Progenitor cell of endocrine pancreas (in vitro differentiated cells): ENCODE measurements around the gene TMEM130. TPM values are rescaled to one million over a fixed set of nuclear protein-coding genes. Genes with fewer than 3 reads are reported as not detected.

Experiments
- DNase-seq: peaks from one replicate; pipeline ENCODE4 v3.0.0; 2021; ENCODE audit warnings: low spot score; ENCODE audit not compliant: unreplicated experiment
- H3K27ac Mint-ChIP-seq: 2 replicates; pipeline ENCODE4 v1.8.0; 2021; ENCODE audit warnings: mild to moderate bottlenecking, moderate library complexity, mixed read lengths
- H3K27me3 Mint-ChIP-seq: 2 replicates; pipeline ENCODE4 v1.8.0; 2021; ENCODE audit warnings: mixed read lengths
- H3K36me3 Mint-ChIP-seq: 2 replicates; pipeline ENCODE4 v1.8.0; 2022; ENCODE audit warnings: mixed read lengths; ENCODE audit not compliant: insufficient read depth
- H3K4me1 Mint-ChIP-seq: 2 replicates; pipeline ENCODE4 v1.8.0; 2021; ENCODE audit warnings: low read depth, mixed read lengths
- H3K4me3 Mint-ChIP-seq: 2 replicates; pipeline ENCODE4 v1.8.0; 2021; ENCODE audit warnings: low read depth, mild to moderate bottlenecking, moderate library complexity, mixed read lengths
- H3K9me3 Mint-ChIP-seq: 2 replicates; pipeline ENCODE4 v1.8.0; 2021; ENCODE audit warnings: low read depth, mixed read lengths
- CTCF ChIP-seq: fragments of 200-600 bp; sonication (generic); IDR thresholded peaks from one replicate; pipeline ENCODE4 v1.5.0; 2021; ENCODE audit warnings: antibody characterized with exemption, mild to moderate bottlenecking; ENCODE audit not compliant: unreplicated experiment
- total RNA-seq: library from RNA; stranded (reverse); gene quantifications from 2 replicates; pipeline ENCODE4 v1.2.1, GENCODE V29; 2021

The TMEM130 gene
- total RNA-seq, 1 donor from 2014 or later, result 0.60 TPM

GRCh38 chr7:98884416-98884815 lies 14.6 kb upstream of the TMEM130 start:
- Mint-ChIP-seq H3K36me3 (peaks cover 17% of the 10 kb centered on the region), H3K27ac (no peak overlapping the region), H3K4me3 (no peak overlapping the region), H3K4me1 (peaks cover 5% of the 10 kb centered on the region), H3K9me3 (no peaks in the 10 kb centered on the region), H3K27me3 (no peaks in the 10 kb centered on the region)
- DNase-seq, result no peak
- no peak for TF ChIP-seq CTCF

GRCh38 chr7:98881561-98882315 lies 11.9 kb upstream of the TMEM130 start:
- Mint-ChIP-seq H3K27me3 (no peaks in the 10 kb centered on the region), H3K36me3 (peaks cover 8% of the 10 kb centered on the region), H3K9me3 (no peaks in the 10 kb centered on the region), H3K27ac (no peak overlapping the region), H3K4me1 (peaks cover 9% of the 10 kb centered on the region), H3K4me3 (peak overlapping the region; percentile 24)
- no peak for TF ChIP-seq CTCF
- no peak for DNase-seq

GRCh38 chr7:98880485-98880884 lies 10.7 kb upstream of the TMEM130 start:
- peaks cover 9% of the 10 kb centered on the region for H3K4me1 Mint-ChIP-seq
- no peak for TF ChIP-seq CTCF
- H3K4me3 Mint-ChIP-seq, result peak overlapping the region; percentile 87

GRCh38 chr7:98879979-98880315 lies 10.1 kb upstream of the TMEM130 start:
- peaks cover 8% of the 10 kb centered on the region for H3K36me3 Mint-ChIP-seq
- H3K4me3 Mint-ChIP-seq, result peak overlapping the region; percentile 87
- peaks cover 3% of the 10 kb centered on the region for H3K27me3 Mint-ChIP-seq
- no peak for TF ChIP-seq CTCF
- H3K27ac Mint-ChIP-seq, result peak overlapping the region; percentile 92
- no peaks in the 10 kb centered on the region for H3K9me3 Mint-ChIP-seq
- H3K4me1 Mint-ChIP-seq, result peaks cover 9% of the 10 kb centered on the region
- no peak for DNase-seq

More at GRCh38 chr7:98880485-98880884, 10.7 kb upstream of the TMEM130 start:
- peaks cover 8% of the 10 kb centered on the region for H3K36me3 Mint-ChIP-seq
- no peaks in the 10 kb centered on the region for H3K9me3 Mint-ChIP-seq
- peaks cover 1% of the 10 kb centered on the region for H3K27me3 Mint-ChIP-seq
- H3K27ac Mint-ChIP-seq, result no peak overlapping the region
- DNase-seq, result no peak

- Mint-ChIP-seq H3K36me3 (peaks cover 8% of the 10 kb centered on the region), H3K4me1 (peaks cover 9% of the 10 kb centered on the region)
Measured at GRCh38 chr7:98879198-98879978, 9.6 kb upstream of the TMEM130 start.

More at GRCh38 chr7:98879198-98879978, 9.6 kb upstream of the TMEM130 start:
- Mint-ChIP-seq H3K27ac (peak overlapping the region; percentile 92), H3K9me3 (no peaks in the 10 kb centered on the region), H3K4me3 (peak overlapping the region; percentile 87), H3K27me3 (peaks cover 6% of the 10 kb centered on the region)
- no peak for DNase-seq
- TF ChIP-seq CTCF, result peak; percentile 6
